CD4-positive, alpha-beta T cell treated with Interleukin-21 for 1 hour (primary cell): ENCODE measurements around the gene MAPKAP1.

ENCODE experiments used
- DNase-seq: peaks from one replicate; pipeline ENCODE4 v3.0.0-alpha.2; 2020

MAPKAP1 gene

GRCh38 chr9:125706651-125707471 is at the start of gene MAPKAP1:
MAPKAP1 (minus strand) TSS chr9:125707208; CDS start chr9:125672574, 34,634 bp downstream.
- DNase-seq: peak; percentile 92

GRCh38 chr9:125756518-125756917 is 49.5 kb upstream of the MAPKAP1 start:
- DNase-seq: no peak

GRCh38 chr9:125755340-125755739 is 48.3 kb upstream of the MAPKAP1 start:
- DNase-seq: no peak

GRCh38 chr9:125754096-125754495 is 47.1 kb upstream of the MAPKAP1 start:
- no peak for DNase-seq

GRCh38 chr9:125752070-125752628 is 45.1 kb upstream of the MAPKAP1 start:
- no peak for DNase-seq

- no peak for DNase-seq
These were observed 43.6 kb upstream of the MAPKAP1 start for GRCh38 chr9:125750627-125751011.

GRCh38 chr9:125749951-125750626 is 43.1 kb upstream of the MAPKAP1 start:
- DNase-seq: no peak

GRCh38 chr9:125749287-125749935 is 42.4 kb upstream of the MAPKAP1 start:
- no peak for DNase-seq

- DNase-seq: no peak
These were observed 41.6 kb upstream of the MAPKAP1 start for GRCh38 chr9:125748446-125749099.

GRCh38 chr9:125747765-125748445 is 40.9 kb upstream of the MAPKAP1 start:
- peak; percentile 24 for DNase-seq

- DNase-seq: peak; percentile 63
These were observed 40.2 kb upstream of the MAPKAP1 start, which contains the start of gene PBX3 for GRCh38 chr9:125747053-125747764. PBX3 (plus strand) TSS chr9:125747373.

GRCh38 chr9:125746774-125747052 is 39.7 kb upstream of the MAPKAP1 start:
- DNase-seq: no peak

GRCh38 chr9:125746017-125746773 is 39.2 kb upstream of the MAPKAP1 start:
- peak; percentile 96 for DNase-seq

GRCh38 chr9:125745682-125746016 is 38.6 kb upstream of the MAPKAP1 start:
- no peak for DNase-seq

GRCh38 chr9:125745018-125745417 is 38.0 kb upstream of the MAPKAP1 start:
- no peak for DNase-seq

- DNase-seq: no peak
These were observed 37.6 kb upstream of the MAPKAP1 start for GRCh38 chr9:125744616-125745015.

- DNase-seq: no peak
These were observed 36.8 kb upstream of the MAPKAP1 start for GRCh38 chr9:125743682-125744428.

GRCh38 chr9:125742657-125743056 is 35.6 kb upstream of the MAPKAP1 start:
- DNase-seq: no peak

- DNase-seq: no peak
These were observed 32.4 kb upstream of the MAPKAP1 start for GRCh38 chr9:125739436-125739835.

- no peak for DNase-seq
These were observed 25.6 kb upstream of the MAPKAP1 start for GRCh38 chr9:125732562-125732961.
